Skeletal muscle satellite cell (primary cell): ENCODE data around the gene ARHGAP4.

Source experiments
- H3K27me3 ChIP-seq: 2 replicates; pipeline ENCODE4 v1.7.0; 2013; ENCODE audit warnings: low read length; ENCODE audit not compliant: control insufficient read depth, insufficient read depth
- H3K36me3 ChIP-seq: 2 replicates; pipeline ENCODE4 v1.7.0; 2013; ENCODE audit warnings: mild to moderate bottlenecking, control low read depth, low read length; ENCODE audit not compliant: insufficient read depth
- H3K4me1 ChIP-seq: 2 replicates; pipeline ENCODE4 v1.7.0; 2013; ENCODE audit warnings: low read length; ENCODE audit not compliant: control insufficient read depth, insufficient read depth
- H3K4me2 ChIP-seq: 2 replicates; pipeline ENCODE4 v1.7.0; 2013; ENCODE audit warnings: mild to moderate bottlenecking, low read length
- H3K4me3 ChIP-seq: 2 replicates; pipeline ENCODE4 v1.7.0; 2013; ENCODE audit warnings: low read length
- H3K9ac ChIP-seq: 2 replicates; pipeline ENCODE4 v1.7.0; 2013; ENCODE audit warnings: mild to moderate bottlenecking, low read depth, low read length, moderate library complexity
- H3K9me3 ChIP-seq: replicated peaks from 2 replicates; pipeline ENCODE4 v1.7.0; 2013; ENCODE audit warnings: mild to moderate bottlenecking, control low read depth, low read length

The ARHGAP4 gene

DNA sequence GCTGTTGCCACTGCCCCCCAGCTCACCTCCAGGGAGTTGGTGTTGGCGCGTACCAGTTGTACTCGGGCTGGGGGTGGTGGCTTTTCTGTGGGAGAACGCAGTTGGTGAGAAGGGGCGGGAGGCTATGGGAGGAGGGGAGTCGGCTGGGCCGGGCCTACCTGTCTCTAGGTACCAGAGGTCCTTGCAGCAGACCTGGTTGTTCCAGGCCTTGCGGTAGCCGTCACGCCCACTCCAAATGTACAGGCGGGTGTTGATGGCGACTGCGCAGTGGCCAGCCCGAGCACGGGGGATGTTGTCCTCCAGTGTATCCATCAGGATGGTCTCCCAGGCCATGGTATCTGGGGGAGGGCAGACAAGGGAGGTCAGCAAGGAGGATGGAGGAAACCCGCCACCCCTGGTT lies 34.0 kb upstream of the ARHGAP4 start:
- H3K4me3 ChIP-seq: no peak overlapping the region
- H3K27me3 ChIP-seq: no peaks in the 10 kb centered on the region
- no peak overlapping the region for H3K4me2 ChIP-seq
- H3K36me3 ChIP-seq: peaks cover 64% of the 10 kb centered on the region
- H3K9ac ChIP-seq: no peak overlapping the region
- H3K4me1 ChIP-seq: no peaks in the 10 kb centered on the region
- H3K9me3 ChIP-seq: no peaks in the 10 kb centered on the region

DNA sequence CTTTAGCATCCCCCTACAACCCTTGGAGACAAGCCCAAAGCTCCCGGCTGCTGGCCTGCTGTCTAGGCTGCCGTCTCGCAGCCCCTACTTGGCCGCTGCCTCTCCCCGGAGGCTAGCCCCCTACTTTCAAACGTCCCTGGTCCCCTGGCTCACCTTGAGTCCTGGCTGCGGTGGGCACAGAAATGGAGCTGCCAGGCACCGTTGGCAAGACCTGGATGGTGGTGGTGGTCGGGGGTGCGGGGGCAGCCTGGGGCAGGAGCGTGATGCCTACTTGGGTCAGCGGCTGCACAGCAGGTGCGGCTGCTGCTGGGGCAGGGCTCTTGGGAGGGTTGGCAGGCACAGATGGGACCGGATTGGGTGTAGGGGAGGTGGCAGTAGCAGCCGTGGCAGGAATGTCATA lies 33.6 kb upstream of the ARHGAP4 start:
- Histone ChIP-seq H3K36me3 (peaks cover 68% of the 10 kb centered on the region), H3K27me3 (no peaks in the 10 kb centered on the region), H3K4me1 (no peaks in the 10 kb centered on the region), H3K9me3 (no peaks in the 10 kb centered on the region), H3K9ac (no peak overlapping the region), H3K4me3 (no peak overlapping the region), H3K4me2 (no peak overlapping the region)

DNA sequence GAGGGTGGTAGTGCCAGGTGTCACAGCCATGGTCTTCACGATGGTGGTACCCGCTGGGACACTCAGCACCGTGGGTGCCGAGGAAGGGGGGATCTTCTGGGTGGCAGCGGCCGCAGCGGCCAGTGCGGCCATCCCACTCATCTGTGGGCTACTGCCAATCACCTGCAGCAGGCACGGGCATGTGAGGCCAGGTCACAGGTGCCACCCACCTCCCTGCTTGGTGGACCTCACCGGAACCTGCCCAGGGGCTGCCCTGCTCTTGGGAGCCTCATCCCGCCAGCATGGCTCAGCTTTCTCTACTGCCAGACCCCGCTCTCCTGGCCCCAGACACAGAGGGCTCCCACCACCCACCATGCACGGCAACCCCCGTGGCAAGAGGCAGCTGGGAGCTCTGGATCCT lies 32.5 kb upstream of the ARHGAP4 start:
- H3K36me3 ChIP-seq: peaks cover 71% of the 10 kb centered on the region
- H3K9me3 ChIP-seq: no peaks in the 10 kb centered on the region
- no peaks in the 10 kb centered on the region for H3K4me1 ChIP-seq
- H3K4me2 ChIP-seq: no peak overlapping the region
- no peak overlapping the region for H3K9ac ChIP-seq
- H3K4me3 ChIP-seq: no peak overlapping the region
- no peaks in the 10 kb centered on the region for H3K27me3 ChIP-seq

DNA sequence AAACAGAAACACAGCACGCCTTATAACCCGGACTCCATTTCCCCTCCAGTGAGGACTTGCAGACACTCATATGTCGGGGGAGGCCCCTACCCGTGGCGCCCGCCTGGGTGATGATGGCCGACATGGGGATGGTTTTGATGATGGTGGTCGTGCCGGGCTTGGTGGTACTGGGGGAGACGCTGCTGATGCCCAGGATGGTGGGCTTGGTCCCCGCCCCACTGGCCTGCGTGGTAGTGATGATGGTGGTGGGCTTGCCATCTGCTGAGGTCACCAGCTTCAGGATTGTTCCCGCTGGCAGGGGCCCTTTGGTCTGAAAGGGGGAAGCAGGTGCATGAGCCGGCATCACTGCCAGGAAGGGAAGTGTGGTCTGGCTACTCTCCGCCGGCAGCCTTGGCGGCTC lies 31.2 kb upstream of the ARHGAP4 start:
- Histone ChIP-seq H3K36me3 (peaks cover 75% of the 10 kb centered on the region), H3K27me3 (no peaks in the 10 kb centered on the region), H3K4me3 (no peak overlapping the region), H3K4me2 (no peak overlapping the region), H3K9ac (no peak overlapping the region), H3K4me1 (peaks cover 3% of the 10 kb centered on the region), H3K9me3 (no peaks in the 10 kb centered on the region)

DNA sequence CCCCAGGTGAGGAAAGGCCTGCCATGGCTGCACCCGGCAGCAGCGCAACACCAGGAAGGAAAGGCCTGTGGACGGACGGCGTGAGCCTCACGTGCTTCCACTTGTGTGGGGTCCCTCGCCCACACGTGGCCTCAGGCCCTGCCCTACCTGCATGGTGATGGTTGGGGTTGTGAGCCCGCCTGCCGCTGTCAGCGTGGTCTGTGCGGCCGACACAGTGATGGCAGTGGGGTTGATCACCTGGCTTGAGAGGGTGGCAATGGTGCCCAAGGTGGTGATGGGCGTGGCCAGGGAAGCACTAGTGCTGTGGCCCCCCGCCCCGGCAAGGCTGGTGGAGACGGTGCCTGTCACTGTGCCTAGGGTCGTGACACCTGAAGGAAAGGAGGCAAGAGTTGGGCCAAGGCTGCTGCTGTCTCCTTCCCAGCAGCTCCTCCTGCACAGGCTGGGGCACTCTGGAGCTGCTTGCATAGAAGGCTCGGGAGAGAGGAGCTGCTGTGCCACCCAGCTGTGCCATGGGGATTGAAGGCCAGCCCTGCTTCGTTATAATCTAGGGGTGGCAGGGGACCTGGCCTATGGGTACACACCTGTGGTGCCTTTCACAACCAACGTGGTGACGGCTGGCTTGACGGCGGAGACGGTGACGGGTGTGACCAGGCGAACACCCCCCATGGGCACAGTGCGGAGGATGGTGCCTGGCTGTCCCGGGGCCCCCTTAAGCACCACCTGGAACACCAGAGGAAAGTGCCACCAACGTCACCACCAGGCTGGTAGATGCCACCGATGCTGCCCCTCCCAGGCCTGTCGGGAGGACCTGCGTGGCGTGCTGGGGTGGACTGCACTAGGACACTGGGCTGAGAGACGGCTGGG lies 30.2 kb upstream of the ARHGAP4 start:
- Histone ChIP-seq H3K27me3 (no peaks in the 10 kb centered on the region), H3K9me3 (no peaks in the 10 kb centered on the region), H3K9ac (no peak overlapping the region), H3K4me2 (no peak overlapping the region), H3K4me3 (no peak overlapping the region), H3K36me3 (peaks cover 76% of the 10 kb centered on the region), H3K4me1 (peaks cover 3% of the 10 kb centered on the region)

DNA sequence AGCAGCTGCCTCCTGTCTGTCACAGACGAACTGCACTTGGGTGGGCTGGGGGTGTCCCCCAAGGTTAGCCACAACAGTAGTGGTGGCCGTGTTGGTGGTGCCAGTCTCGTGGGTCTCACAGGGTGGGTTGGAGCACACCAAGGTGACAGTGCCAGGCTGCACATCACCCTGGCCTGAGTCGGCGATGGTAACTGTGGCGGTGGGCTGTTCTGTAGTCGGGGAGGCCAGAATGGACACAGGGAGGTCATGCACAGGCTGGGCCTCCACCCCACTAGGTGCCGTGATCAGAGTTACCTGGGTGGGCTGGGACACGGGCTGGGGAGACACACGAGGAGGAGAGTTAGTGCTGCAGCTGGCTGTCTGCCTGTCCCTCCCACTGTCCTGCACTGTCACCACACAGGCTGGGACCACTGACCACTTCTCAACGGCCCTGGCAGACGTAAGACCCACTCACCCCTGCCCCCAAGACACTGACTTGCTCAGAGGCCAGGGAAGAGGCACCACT lies 29.2 kb upstream of the ARHGAP4 start:
- Histone ChIP-seq H3K36me3 (peaks cover 77% of the 10 kb centered on the region), H3K9me3 (no peaks in the 10 kb centered on the region), H3K4me2 (no peak overlapping the region), H3K9ac (no peak overlapping the region), H3K27me3 (no peaks in the 10 kb centered on the region), H3K4me3 (no peak overlapping the region), H3K4me1 (peaks cover 3% of the 10 kb centered on the region)

DNA sequence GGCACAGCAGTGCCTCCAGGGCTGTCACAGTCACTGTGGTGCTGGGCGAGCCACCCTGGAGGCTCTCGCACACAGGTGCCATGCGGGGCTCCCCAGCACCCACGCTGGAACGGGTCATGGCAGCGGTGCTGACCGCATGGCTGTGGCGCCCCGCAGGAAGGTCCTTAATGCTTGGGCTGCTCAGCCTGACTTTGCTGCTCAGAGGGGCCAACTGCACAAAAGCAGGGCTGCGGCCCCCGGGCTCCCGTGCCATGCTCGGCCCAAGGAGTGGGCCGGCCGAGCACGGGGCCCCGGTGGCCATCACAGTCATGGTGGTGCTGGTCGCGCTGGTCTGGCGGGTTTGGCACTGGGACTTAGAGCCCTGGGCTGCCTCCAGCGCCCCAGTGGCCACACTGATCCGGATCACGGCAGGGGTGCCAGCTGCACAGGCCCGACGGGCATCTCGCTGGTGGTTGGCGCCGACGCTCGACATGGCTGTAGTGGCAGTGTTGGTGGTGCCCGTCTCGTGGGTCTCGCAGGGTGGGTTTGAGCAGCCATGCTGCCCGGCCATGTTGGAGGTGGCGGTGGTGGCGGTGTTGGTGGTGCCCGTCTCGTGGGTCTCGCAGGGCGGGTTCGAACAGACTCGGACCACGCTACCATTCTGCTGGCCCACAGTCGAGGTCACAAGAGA lies 28.6 kb upstream of the ARHGAP4 start:
- H3K9ac ChIP-seq: no peak overlapping the region
- H3K4me2 ChIP-seq: no peak overlapping the region

DNA sequence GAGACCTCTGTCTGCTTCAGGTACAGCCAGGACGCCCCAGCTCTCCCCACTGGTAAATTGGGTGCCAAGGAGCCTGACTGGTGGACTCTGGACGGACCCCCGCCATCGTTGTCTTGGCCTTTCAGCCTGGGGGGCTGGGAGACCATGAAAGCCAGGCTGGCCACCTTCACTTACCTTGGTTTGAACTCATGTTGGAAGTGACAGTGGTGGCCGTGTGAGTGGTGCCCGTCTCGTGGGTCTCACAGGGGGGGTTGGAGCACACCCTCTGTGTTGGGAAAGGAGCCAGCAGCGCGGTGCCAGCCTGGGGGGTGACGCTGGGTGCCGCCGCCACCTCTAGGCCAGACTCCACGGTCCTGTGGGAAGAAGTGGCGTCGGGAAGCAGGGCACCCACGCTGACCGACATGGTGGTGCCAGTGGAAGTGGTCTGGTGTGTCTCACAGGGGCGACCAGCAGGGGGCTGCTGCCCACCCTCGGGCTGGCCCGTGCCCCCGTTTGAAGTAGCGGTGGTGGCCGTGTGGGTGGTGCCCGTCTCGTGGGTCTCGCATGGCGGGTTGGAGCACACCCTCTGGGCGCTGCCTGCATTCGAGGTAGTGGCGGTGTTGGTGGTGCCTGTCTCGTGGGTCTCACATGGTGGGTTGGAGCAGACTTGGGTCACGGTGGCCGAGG lies 28.0 kb upstream of the ARHGAP4 start:
- no peak overlapping the region for H3K4me3 ChIP-seq
- H3K4me2 ChIP-seq: no peak overlapping the region
- H3K9me3 ChIP-seq: no peaks in the 10 kb centered on the region
- peaks cover 82% of the 10 kb centered on the region for H3K36me3 ChIP-seq
- no peak overlapping the region for H3K9ac ChIP-seq
- H3K27me3 ChIP-seq: no peaks in the 10 kb centered on the region
- peaks cover 3% of the 10 kb centered on the region for H3K4me1 ChIP-seq

More for the DNA sequence above, 28.6 kb upstream of the ARHGAP4 start:
- Histone ChIP-seq H3K4me3 (no peak overlapping the region), H3K4me1 (peaks cover 3% of the 10 kb centered on the region), H3K36me3 (peaks cover 78% of the 10 kb centered on the region), H3K9me3 (no peaks in the 10 kb centered on the region), H3K27me3 (no peaks in the 10 kb centered on the region)

DNA sequence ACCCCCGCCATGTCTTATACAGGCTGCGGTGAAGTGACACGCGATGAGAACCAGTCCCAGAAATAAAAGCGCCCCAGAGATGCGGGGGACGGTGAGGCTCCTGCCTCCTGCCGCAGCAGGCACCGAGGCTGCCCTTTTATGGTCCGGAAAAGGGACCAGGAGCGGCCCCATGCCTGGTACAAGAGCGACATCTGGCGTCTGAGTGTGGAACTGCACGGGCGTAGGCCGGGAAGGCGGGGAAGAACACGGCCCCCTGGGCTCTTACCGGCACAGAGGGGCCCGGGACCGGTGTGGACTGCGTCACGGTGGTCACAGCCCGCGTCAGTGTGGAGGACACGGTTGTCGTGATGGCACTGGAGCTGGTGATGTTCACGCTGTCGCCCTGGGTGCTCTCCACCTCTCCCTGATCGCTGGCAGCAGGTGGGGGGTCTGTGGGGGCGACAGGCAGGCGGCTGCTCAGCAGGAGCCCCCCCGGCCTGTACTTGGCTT lies 27.3 kb upstream of the ARHGAP4 start:
- H3K4me2 ChIP-seq: no peak overlapping the region
- H3K9ac ChIP-seq: peak overlapping the region; percentile 30
- H3K9me3 ChIP-seq: no peaks in the 10 kb centered on the region
- H3K36me3 ChIP-seq: peaks cover 80% of the 10 kb centered on the region
- no peaks in the 10 kb centered on the region for H3K27me3 ChIP-seq
- peaks cover 3% of the 10 kb centered on the region for H3K4me1 ChIP-seq
- H3K4me3 ChIP-seq: no peak overlapping the region

DNA sequence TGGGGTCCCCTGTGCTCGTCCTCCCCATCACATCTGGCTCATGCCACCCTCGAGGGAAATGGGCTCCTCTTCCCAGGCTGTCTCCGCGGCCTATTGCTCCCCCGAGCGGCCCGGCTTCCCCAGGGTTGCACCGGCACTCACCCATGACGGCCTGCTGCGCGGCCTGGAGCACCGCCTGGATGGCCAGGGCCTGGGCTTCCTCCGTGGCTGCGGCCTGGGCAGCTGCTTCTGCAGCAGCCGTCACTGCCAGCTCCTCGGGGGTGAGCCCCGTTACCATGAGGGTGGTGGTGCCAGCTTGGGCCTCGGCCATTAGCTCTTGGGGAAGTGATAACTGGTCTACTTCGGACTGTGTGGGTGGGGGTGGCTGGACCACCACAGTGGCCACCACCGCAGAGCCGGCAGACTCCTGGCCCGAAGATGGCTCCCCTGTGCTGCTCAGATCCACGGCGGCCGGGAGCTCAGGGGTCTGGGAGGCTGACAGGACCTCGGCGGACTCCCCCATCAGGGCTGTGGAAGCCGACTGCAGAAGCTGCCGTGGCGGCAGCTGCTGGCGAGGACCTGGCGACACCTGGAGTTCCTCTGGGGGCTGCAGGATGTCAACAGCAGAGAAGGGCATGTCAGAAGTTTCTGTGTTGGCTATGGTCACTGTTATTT lies 26.4 kb upstream of the ARHGAP4 start:
- Histone ChIP-seq H3K4me3 (no peak overlapping the region), H3K4me2 (no peak overlapping the region), H3K36me3 (peaks cover 78% of the 10 kb centered on the region), H3K4me1 (peaks cover 3% of the 10 kb centered on the region), H3K9me3 (no peaks in the 10 kb centered on the region), H3K9ac (peak overlapping the region; percentile 30), H3K27me3 (no peaks in the 10 kb centered on the region)
